GM21423 (cell line): Measurements from ENCODE around the gene APC2.

ENCODE experiments used
- ATAC-seq: cut with Tn5 transposase; IDR thresholded peaks from one replicate; pipeline ENCODE4 v1.9.1; 2021; ENCODE audit warnings: mild to moderate bottlenecking, moderate library complexity; ENCODE audit not compliant: unreplicated experiment

The APC2 gene

DNA sequence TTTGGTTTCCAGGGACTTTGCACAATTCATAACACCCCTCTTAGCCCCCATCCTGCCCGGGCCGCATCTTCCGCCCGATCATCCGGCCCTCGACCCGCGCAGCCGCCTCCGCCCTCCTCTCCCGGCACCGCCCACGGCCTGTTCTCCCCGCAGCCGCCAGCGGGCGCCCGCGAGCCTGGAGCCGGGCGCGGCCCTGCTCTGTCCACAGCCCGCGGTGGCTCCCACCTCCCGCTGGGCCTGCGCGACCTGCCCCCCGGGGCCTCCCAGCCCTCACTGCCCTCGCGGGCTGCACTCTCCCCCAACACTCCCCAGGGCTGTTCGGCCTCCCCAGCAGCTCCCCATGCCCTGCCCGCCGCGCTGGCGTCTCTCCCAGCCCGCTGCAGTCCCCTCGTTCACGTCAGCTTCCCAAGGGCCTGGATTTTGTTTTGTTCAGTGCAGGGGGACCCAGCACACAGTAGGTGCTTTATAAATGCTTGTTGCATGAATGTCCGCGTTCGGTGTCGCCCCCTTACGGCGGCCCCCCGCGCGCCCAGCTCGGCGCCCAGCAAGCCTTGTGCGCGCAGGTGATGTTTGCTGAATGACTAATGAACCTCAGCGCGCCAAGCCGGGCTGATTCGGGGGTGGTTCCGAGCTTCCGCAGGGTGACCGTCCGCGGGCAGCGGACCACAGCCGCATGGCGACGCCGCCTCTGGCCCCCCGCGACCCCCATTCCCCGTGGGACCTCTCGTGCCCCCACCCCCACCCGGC is 4.6 kb upstream of the APC2 start:
- ATAC-seq, result peak; percentile 74

DNA sequence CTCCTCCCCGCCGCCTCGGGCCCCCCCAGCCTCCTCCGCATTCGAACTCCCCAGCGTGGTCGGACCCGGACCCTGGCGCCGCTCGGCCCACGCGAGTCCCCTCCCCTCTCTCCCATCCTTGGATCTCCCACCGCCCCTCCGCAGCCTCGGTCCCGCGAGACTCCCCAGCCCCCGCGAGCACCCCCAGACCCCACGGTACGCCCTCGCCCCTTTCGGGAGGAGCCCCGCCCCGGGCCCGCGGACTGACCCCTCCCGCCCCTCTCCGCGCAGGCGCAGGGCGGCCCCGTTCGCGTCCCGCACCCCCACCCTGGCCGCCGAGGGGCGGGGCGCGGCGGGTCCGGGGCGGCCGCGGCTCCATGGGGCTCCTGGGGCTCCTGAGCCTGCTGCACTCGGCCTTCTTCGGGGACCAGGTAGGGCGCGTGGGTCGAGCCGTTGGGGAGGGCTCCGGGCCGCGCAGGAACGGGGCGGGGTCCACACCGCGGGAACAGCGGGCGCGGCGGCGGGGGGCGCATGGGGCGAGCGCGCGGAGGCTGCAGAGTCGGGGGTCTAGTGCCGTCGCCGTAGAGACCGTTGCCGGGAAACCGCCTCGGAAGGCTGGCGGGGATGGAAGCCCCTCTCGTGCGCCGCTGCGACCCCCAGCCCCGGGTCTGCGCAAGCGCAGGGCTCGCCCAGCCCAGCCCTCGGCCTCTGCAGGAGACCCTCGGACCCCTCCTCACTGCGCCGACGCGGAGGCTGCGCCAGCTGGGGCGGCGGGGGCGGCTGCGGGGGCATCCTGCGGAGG is 3.8 kb upstream of the APC2 start:
- no peak for ATAC-seq

DNA sequence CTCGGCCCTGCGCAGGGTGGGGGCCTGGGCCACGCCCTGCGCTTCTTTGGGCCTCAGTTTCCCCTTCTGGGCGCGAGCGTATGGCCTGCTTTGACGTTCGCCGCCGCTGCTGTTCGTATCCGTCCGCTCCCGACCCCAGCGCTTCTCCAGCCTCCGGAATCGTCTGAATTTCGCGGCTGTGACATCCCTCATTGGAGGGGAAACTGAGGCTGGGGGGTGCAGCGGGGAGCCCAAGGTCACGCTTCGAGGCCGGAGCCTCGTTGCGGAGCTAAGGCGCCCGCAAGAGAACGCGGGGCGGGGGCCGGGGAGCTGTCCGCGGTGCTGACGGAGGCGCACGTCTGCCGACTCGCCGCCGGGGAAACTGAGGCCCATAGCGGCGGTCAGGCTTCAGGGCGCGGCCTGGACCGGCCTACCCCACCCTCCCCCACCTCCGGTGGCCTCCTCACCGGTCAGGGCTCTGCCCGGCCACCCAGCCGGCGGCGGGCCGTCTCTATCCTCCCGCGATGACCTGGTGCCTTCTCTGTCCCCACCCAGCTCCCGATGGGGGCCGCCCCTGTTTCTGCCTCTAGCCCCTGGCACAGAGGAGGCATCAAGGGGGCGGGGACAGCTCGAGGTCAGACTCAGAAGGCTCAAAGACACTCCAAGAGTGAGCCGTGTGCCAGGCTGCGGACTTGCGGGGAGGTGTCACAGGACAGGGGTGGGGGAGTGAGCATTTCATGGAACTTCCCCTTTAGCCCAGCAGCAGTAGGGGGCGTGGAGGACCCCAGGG is 3.0 kb upstream of the APC2 start:
- ATAC-seq, result no peak

DNA sequence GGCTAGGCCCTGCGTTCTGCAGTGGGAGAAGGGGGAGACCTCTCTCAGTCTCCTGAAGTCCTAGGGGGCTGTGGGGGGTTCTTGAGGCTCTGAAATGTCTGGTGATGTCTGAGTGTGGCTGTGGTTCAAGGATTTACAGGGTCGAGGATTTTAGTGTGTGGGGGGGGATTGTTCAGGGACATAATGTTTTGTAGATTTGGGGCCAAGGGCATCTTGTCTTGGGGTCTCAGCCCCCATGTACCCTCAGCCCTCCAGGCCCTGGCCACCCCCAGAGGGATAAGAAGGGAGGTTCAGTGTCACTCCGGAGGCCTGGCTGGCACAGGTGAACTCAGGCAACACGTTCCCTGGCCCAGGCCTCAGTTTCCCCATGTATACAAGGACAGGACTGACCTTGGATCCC is 2.4 kb upstream of the APC2 start:
- ATAC-seq, result no peak

DNA sequence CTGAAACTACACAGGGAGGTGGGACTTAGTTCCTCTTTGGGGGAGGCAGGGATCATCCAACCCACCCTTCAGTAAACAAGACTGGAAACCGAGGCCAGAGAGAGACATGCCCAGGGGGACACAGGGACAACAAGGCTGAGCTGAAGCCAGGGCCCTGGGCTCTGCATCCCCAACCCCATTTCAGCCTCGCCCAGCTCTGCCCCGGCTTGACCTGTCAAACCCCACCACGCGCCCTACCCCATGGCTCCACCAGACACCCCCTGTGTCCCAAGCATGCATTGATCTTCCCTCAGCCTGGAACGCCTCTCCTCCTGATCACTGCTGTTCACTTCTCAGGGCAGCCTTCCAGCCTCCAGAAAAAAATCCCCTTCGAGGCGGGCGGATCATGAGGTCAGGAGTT is 2.0 kb upstream of the APC2 start:
- ATAC-seq, result no peak

DNA sequence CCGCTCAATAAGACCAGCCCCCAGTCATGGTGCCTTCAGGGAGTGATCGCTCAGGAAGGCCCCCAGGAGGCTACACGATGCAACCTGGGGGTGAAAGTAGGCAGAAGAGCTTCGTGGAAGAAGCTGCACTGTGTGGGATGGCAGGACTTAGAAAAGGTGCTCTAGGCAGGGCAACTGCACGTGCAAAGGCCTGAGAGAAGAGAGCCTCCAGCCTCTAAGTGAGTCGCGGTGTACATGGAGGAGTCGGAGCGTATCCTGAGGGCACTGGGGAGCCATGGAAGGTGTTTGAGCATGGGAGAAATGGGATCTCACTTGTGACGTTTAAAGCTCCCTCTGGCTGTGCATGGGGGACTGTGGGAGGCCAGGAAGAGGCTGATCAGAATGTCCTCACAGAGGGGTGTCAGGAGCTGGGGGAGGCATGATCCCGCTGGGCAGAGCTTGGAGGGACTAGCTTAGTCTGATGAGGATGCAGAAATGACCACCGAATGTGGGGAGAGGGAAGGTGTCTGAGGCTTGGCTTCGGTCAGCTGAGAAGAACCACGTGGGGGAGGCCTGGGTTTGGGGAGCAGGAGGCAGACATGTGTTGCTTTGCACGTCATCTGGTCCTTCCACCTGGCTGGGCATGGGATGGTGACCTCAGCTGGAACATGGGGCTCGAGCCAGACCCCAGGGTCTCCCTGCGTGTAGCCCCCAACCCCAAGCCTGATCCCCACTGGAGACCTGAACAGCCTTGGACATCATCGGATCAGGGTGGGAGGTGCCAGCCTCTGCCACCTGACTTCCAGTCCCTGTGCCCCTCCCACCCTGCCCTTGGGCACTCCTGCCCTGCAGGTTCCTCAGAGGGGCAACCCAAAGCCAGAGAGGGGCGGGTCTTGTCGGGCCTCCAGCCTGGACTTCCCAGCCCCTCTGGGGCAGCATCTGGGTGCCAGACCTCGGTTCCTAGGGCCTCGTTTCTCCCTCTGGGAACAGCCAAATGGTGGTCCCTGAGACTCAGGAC is 1.1 kb downstream of the APC2 start:
- no peak for ATAC-seq

DNA sequence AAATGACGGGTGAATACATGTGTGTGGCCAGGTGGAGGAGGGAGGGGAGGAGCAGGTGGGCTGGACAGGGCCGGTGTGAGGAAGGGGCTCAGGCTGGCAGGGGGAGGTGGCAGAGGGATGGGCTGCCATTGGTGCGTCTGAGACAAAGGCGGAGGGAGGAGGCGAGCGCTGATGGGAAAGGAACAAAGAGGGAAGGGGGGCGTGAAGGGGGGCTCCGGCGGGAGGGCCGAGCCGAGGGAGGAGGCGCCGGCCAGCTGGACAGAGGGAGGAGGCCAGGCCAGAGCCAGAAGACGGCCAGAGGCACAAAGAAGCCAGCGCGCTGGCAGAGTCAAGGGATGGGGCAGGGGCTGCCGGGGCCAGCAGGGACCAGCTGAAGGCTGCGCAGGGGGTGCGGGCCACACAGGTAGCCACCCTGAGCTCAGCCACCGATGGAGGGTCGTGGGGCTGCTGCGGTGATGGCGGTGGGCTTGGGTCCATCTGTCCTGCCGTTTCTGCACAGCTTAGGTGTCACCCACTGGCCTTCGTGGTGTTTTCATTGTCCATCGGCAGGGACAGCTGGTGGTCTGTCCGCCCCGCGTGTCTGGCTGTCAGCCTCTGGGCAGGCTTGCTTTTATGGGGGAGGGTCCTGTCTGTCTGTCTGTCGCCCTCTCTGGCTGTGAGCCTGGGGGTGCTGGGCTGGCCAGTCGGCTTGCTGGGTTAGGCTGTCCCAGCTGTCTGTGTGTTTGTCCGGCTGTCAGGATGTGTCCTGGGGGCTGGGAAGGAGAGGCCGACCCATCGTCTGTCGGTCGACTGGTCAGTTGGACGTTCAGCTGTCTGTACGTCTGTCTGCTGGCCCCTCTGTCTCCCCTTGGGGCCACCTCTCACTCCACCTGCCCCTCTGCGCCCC is 2.2 kb downstream of the APC2 start:
- ATAC-seq, result no peak

DNA sequence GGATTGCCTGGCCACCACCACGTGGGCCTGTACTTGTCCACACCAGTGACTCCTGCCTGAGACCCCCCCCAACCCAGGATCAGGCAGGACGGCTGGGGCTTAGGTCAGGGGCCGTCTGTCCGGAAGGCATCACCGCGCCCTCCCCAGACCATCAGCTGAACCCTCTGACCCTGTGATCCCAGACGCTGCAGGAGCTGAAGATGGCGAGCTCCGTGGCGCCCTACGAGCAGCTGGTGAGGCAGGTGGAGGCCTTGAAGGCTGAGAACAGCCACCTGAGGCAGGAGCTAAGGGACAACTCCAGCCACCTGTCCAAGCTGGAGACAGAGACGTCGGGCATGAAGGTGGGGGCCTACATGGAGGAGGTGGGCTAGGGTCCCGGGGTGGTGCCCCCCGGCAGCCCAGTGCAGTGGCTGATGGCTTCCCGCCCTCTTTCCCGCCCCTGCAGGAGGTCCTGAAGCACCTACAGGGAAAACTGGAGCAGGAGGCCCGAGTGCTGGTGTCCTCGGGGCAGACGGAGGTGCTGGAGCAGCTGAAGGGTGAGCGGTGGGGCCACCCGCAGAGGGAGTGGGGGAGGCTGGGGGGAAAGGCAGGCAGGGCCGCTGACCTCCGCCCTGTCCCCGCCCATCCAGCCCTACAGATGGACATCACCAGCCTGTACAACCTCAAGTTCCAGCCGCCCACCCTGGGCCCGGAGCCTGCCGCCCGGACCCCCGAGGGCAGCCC is 3.0 kb downstream of the APC2 start:
- no peak for ATAC-seq

DNA sequence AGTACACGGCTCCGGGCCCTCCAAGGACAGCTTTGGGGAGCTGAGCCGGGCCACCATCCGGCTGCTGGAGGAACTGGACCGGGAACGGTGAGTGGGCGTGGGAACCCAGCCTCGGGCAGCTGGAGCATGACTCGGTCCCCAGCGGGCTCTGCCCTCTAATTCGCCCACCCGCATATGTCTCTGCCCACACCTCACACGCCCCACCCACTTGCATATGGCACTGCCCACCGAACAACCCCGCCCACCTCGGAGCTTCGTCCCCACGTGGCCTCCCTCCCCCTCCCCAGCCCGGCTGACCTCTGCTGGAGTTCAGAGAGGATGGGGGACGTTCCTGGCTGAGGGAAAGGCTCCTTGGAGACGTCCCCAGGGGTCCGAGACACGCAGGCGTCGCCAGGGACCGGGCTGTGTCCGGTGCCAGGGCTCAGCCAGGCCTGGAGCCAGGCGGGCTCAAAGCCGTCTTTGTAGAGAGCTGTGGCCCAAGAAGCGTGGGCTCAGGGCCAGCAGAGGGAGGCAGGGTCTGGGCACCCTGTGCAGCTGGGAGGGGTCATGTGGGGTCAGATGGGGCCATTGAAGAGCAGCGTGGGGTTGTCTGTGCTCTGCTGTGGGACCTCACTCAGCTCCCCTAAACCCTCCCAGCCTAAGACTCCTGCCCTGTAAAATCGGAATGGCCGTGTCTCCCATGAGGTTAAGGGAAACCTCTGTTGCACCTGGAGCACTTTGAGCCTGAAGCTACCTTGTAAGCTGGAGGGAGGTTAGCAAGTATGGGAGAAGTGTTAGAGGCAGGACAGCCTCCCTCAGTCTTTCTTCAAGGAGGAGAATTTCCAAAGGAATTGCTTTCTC is 3.8 kb downstream of the APC2 start:
- no peak for ATAC-seq

DNA sequence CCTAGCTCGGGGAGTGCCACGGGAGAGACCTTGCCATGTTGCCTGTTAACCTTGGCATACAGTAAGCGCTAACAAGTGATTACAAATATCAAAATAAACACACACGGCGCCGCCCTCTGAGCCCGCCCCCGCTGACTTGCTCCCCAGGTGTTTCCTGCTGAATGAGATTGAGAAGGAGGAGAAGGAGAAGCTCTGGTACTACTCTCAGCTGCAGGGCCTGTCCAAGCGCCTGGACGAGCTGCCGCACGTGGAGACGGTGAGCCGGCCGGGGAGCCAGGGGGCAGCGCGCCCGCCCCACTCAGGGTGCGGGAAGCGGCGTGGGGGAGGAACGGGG is 5.0 kb downstream of the APC2 start:
- no peak for ATAC-seq

DNA sequence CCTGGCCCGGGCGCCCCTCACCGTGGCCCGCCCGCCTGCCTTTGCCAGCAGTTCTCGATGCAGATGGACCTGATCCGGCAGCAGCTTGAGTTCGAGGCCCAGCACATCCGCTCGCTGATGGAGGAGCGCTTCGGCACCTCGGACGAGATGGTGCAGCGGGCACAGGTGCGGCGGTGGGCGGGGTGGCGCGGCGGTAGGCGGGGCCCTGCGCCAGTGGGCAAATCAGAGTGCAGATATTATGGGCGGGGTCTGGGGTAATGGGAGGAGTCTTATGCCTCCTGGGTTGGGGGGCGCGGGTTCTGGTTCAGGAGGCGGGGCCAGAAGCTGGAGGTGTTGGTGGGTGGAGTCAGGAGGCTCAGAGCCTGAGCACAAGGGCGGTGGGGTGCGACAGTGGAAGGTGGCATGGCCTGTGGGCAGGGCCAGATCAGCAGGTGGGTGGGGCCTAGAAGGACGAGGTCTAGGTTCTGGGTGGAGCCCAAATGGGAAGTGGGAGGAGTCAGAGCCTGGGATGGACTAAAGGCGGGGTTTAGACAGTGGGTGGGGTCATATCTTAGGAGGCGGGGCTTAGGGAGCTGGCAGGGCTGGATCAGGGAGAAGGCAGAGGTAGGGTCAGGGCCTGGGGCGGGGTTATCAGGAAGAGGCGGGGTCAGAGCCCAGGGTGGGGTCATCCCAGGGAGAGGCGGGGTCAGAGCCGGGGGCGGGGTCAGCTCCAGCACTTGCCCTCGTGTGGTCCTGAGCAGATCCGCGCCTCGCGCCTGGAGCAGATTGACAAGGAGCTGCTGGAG is 5.6 kb downstream of the APC2 start:
- ATAC-seq, result no peak

DNA sequence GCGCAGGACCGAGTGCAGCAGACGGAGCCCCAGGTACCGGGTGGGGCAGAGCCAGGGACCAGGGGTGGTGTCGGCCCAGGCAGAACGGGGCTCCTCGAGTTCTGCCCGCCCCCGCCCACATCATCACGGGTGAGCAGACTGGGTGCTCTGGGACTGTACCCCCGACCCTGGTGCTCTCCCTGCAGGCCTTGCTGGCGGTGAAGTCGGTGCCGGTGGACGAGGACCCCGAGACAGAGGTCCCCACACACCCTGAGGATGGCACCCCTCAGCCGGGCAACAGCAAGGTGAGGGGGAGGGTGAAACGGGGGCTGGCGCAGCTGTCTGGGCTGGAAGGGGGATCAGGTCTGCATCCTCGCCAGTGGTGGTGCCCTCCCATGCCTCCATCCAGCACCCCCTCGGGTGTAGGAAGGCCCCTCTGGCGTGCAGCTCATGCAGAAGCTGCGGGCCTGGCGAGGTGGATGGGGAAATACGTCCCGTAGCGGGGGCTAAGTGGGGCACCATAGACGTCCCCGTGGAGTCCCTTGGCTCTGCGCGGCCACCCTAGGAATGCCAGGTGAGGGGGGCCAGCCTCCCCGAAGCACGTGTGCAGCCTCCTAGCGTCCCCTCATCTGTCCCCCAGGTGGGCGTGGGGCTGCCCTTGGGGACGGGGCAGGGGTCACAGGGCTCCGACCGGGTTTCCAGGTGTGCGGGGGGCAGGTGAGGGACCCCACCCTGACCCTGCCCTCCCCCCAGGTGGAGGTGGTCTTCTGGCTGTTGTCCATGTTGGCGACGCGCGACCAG is 6.4 kb downstream of the APC2 start:
- no peak for ATAC-seq

DNA sequence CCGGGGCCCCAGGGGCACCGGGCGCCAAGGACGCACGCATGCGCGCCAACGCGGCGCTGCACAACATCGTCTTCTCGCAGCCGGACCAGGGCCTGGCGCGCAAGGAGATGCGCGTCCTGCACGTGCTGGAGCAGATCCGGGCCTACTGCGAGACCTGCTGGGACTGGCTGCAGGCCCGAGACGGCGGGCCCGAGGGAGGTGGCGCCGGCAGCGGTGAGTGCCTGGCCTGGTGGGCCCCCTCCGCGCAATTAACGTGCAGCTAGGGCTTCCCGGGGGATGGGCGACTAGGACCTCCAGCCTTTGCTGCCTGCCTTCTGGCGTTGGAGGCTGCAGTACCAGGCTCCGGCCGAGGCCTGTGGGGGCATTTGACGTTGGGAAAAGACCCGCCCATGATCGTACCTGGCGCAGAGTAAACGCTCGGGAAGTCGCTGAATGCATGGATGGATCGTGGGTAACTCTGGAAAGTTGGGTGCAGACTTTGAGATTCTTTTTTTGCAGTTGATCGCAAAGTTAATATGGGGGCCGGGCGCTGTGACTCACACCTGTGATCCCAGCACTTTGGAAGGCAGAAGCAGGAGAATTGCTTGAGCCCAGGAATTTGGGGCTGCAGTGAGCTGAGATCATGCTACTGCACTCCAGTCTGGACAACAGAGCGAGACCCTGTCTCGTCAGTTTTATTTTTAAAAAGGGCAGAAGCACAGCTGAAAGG is 7.3 kb downstream of the APC2 start:
- no peak for ATAC-seq

DNA sequence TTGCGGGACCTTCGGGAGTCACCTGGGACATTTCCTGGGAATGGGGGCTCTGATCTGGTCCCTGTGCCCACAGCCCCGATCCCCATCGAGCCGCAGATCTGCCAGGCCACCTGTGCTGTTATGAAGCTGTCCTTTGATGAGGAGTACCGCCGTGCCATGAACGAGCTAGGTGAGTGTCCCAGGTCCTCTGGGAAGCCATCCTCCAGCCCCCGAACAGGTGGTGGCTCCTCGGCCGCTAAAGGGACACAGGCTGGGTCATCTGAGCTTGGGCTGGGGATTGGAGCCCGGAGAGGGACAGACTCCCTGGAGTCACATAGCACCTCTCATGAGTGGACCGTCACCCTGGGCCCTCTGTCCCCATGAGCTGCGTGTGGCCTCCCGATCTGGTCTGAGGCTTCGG is 8.0 kb downstream of the APC2 start:
- ATAC-seq, result no peak

DNA sequence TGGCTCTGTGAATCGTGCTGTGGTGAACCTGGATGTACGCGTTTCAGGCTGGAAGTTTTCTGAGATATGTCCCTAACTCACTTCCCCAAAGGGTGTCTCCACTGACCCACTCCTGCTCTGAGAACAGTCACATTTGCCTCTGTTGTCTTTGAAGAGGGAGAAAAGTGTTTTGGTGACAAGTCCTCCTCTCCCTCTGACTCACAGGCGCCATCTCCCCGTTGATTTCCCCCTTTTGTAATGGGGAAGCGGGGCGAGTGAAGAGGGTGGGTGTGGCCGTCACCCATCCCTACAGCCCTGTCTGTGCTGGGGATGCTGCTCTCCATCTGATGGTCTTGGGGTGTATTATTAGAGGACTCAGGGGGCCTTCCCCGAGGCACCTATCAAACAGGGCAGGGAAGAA is 9.6 kb downstream of the APC2 start:
- no peak for ATAC-seq
